ENCODE results near the gene TST.

Gene TST

GRCh38 chr22:37057796-37058510 is 38.7 kb upstream of the TST start:
- Histone ChIP-seq H2AFZ (ENCODE audit: low read depth, low read length, severe bottlenecking) (no peak overlapping the region), H4K20me1 (ENCODE audit: low read depth, low read length) (no peaks in the 10 kb centered on the region), H3K9me3 (ENCODE audit: insufficient read depth, low read length) (no peaks in the 10 kb centered on the region), H3K4me2 (ENCODE audit: low read depth, low read length, poor library complexity, severe bottlenecking) (no peak overlapping the region), H3K79me2 (ENCODE audit: insufficient read depth, low read length) (no peaks in the 10 kb centered on the region), H3K36me3 (ENCODE audit: low read length) (no peaks in the 10 kb centered on the region), H3K27me3 (ENCODE audit: low read length) (no peaks in the 10 kb centered on the region), H3K9ac (ENCODE audit: low read length) (no peak overlapping the region), H3K9me2 (replicated peaks; ENCODE audit: insufficient read depth, low read length) (no peaks in the 10 kb centered on the region), H3K27ac (ENCODE audit: low read depth, low read length) (no peak overlapping the region), H3K4me3 (ENCODE audit: insufficient read depth, low read length, poor library complexity, severe bottlenecking) (no peak overlapping the region), H3F3A (ENCODE audit: insufficient read depth) (no peaks in the 10 kb centered on the region)
- no peak for TF ChIP-seq EZH2phosphoT487 (conservative IDR thresholded peaks at IDR 0.05; ENCODE audit: low read length)
- TF ChIP-seq, protein P1, sequence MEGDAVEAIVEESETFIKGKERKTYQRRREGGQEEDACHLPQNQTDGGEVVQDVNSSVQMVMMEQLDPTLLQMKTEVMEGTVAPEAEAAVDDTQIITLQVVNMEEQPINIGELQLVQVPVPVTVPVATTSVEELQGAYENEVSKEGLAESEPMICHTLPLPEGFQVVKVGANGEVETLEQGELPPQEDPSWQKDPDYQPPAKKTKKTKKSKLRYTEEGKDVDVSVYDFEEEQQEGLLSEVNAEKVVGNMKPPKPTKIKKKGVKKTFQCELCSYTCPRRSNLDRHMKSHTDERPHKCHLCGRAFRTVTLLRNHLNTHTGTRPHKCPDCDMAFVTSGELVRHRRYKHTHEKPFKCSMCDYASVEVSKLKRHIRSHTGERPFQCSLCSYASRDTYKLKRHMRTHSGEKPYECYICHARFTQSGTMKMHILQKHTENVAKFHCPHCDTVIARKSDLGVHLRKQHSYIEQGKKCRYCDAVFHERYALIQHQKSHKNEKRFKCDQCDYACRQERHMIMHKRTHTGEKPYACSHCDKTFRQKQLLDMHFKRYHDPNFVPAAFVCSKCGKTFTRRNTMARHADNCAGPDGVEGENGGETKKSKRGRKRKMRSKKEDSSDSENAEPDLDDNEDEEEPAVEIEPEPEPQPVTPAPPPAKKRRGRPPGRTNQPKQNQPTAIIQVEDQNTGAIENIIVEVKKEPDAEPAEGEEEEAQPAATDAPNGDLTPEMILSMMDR (IDR thresholded peaks at IDR 0.05; ENCODE audit: insufficient read depth, low read length, poor library complexity, severe bottlenecking), result no peak

DNA sequence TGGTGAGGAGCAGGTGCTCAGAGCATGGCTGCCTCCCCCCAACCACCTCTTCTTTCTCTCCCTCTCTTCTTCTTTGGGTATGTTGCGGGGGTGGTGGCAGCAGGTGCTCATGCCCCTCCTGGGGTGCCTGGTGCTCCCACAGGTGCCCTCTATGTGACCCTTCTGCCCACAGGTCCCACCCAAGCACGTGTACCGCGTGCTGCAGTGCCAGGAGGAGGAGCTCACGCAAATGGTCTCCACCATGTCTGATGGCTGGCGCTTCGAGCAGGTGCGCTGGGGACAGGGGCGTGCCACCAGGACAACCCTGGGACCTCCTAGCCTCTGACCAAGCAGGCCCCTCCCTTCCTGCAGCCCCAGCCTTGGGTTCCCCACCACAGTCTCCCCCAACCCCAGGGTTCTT is 38.0 kb upstream of the TST start:
- Histone ChIP-seq H3K4me3 (ENCODE audit: insufficient read depth, low read length, poor library complexity, severe bottlenecking) (no peak overlapping the region), H3F3A (ENCODE audit: insufficient read depth) (no peaks in the 10 kb centered on the region), H3K9me2 (replicated peaks; ENCODE audit: insufficient read depth, low read length) (no peaks in the 10 kb centered on the region), H3K9ac (ENCODE audit: low read length) (no peak overlapping the region), H3K27me3 (ENCODE audit: low read length) (no peaks in the 10 kb centered on the region), H2AFZ (ENCODE audit: low read depth, low read length, severe bottlenecking) (no peak overlapping the region), H3K9me3 (ENCODE audit: insufficient read depth, low read length) (no peaks in the 10 kb centered on the region), H4K20me1 (ENCODE audit: low read depth, low read length) (no peaks in the 10 kb centered on the region), H3K27ac (ENCODE audit: low read depth, low read length) (no peak overlapping the region), H3K36me3 (ENCODE audit: low read length) (no peaks in the 10 kb centered on the region), H3K4me2 (ENCODE audit: low read depth, low read length, poor library complexity, severe bottlenecking) (no peak overlapping the region), H3K79me2 (ENCODE audit: insufficient read depth, low read length) (no peaks in the 10 kb centered on the region)
- TF ChIP-seq, protein P1 (IDR thresholded peaks at IDR 0.05; ENCODE audit: insufficient read depth, low read length, poor library complexity, severe bottlenecking), result no peak
- TF ChIP-seq EZH2phosphoT487 (conservative IDR thresholded peaks at IDR 0.05; ENCODE audit: low read length), result no peak

- Histone ChIP-seq H4K20me1 (ENCODE audit: low read depth, low read length) (no peaks in the 10 kb centered on the region), H3K9me2 (replicated peaks; ENCODE audit: insufficient read depth, low read length) (no peaks in the 10 kb centered on the region), H3K4me3 (ENCODE audit: insufficient read depth, low read length, poor library complexity, severe bottlenecking) (no peak overlapping the region), H3K4me2 (ENCODE audit: low read depth, low read length, poor library complexity, severe bottlenecking) (no peak overlapping the region), H2AFZ (ENCODE audit: low read depth, low read length, severe bottlenecking) (no peak overlapping the region), H3F3A (ENCODE audit: insufficient read depth) (no peaks in the 10 kb centered on the region), H3K27me3 (ENCODE audit: low read length) (no peaks in the 10 kb centered on the region), H3K27ac (ENCODE audit: low read depth, low read length) (no peak overlapping the region), H3K9me3 (ENCODE audit: insufficient read depth, low read length) (no peaks in the 10 kb centered on the region), H3K79me2 (ENCODE audit: insufficient read depth, low read length) (no peaks in the 10 kb centered on the region), H3K9ac (ENCODE audit: low read length) (no peak overlapping the region), H3K36me3 (ENCODE audit: low read length) (no peaks in the 10 kb centered on the region)
- TF ChIP-seq EZH2phosphoT487 (conservative IDR thresholded peaks at IDR 0.05; ENCODE audit: low read length), result no peak
- TF ChIP-seq, protein P1 (IDR thresholded peaks at IDR 0.05; ENCODE audit: insufficient read depth, low read length, poor library complexity, severe bottlenecking), result no peak
Measured at GRCh38 chr22:37056246-37056645, 37.0 kb upstream of the TST start.
